NB4 (cell line): ENCODE data around the gene ZCCHC7.
A peak's percentile ranks its signal among the peaks of the same experiment; 100 is the strongest.
"Not testable (repeated sequence)": the region's sequence is repeated elsewhere in the genome, so short reads cannot be mapped to it uniquely, and the experiment has no call there.

ENCODE experiments used
- DNase-seq: peaks from one replicate; pipeline ENCODE4 v3.0.0; 2010; ENCODE audit warnings: low read depth
- H3K4me3 ChIP-seq: one replicate; pipeline ENCODE4 v1.5.1; 2011; ENCODE audit warnings: mild to moderate bottlenecking, low read depth, low read length, moderate library complexity
- MAX ChIP-seq: IDR thresholded peaks from 2 replicates; pipeline ENCODE4 v1.6.1; 2011; ENCODE audit warnings: low read depth, low read length
- MYC ChIP-seq: IDR thresholded peaks from 2 replicates; pipeline ENCODE4 v1.6.1; 2011; ENCODE audit warnings: low read depth, low read length
- POLR2A ChIP-seq: IDR thresholded peaks from 2 replicates; pipeline ENCODE4 v1.6.1; 2011; ENCODE audit warnings: mild to moderate bottlenecking; ENCODE audit not compliant: insufficient read length; ENCODE audit errors: extremely low read depth
- TF ChIP-seq, protein P1 (sequence below): IDR thresholded peaks from one replicate; pipeline ENCODE4 v1.5.1; 2012; ENCODE audit warnings: low read depth, low read length

Gene ZCCHC7

GRCh38 chr9:37119907-37120842, at the start of gene ZCCHC7:
ZCCHC7 (plus strand) TSS chr9:37120574.
- peak; percentile 89 for DNase-seq
- peak; percentile 96 for TF ChIP-seq MYC
- TF ChIP-seq POLR2A, result peak; percentile 62
- TF ChIP-seq, protein P1, sequence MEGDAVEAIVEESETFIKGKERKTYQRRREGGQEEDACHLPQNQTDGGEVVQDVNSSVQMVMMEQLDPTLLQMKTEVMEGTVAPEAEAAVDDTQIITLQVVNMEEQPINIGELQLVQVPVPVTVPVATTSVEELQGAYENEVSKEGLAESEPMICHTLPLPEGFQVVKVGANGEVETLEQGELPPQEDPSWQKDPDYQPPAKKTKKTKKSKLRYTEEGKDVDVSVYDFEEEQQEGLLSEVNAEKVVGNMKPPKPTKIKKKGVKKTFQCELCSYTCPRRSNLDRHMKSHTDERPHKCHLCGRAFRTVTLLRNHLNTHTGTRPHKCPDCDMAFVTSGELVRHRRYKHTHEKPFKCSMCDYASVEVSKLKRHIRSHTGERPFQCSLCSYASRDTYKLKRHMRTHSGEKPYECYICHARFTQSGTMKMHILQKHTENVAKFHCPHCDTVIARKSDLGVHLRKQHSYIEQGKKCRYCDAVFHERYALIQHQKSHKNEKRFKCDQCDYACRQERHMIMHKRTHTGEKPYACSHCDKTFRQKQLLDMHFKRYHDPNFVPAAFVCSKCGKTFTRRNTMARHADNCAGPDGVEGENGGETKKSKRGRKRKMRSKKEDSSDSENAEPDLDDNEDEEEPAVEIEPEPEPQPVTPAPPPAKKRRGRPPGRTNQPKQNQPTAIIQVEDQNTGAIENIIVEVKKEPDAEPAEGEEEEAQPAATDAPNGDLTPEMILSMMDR, result no peak
- TF ChIP-seq MAX, result peak; percentile 99
- H3K4me3 ChIP-seq, result peak within 1 kb of the TSS; percentile 85

DNA sequence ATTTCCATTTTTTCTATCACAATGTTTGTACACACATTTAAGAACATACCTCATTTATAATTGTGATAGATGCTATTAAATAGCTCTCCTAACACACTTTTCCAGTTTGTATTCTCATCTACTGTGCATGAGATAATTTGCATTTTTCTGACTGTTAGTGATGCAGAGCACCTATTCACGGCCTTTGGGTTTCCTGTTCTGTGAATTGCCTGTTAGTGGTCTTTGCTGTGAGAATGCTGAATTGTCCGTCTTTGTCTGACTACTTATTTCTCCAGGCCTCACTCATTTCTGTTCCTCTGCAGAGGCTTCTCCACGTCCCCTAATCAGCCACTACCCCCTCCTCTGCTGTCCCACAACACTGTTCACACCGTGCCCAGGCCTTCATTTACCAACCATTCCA, 45.6 kb upstream of the ZCCHC7 start:
- DNase-seq, H3K4me3 ChIP-seq: not testable (repeated sequence)

GRCh38 chr9:37079370-37080164, 40.8 kb upstream of the ZCCHC7 start:
- H3K4me3 ChIP-seq, result peak overlapping the region; percentile 76
- peak; percentile 90 for DNase-seq
- TF ChIP-seq MAX (peak; percentile 95), MYC (peak; percentile 78), POLR2A (peak; percentile 49)
- TF ChIP-seq, protein P1, result no peak

DNA sequence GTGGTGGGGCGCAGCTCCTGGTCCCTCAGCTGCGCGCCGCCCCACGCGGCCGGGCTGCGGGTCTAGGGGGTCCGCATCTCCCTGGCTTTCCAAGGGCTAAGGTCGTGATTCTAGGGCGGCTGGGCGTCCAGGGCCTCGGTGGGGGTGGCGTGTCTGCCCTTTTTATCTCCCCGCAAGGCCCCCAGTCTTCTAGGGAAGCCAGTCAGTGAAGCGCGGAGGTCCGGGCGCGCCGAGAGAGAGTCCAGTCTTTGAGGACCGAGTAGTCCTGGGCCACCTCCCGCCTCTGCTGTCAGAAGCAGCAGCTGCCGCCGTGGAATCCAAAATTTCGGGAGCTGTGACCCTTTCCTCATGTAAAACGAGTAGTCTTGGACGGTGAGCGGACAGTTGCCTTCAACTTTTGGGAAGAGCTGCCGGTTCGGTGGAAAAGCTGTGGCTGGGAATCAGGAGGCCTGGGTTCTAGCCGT, 40.2 kb upstream of the ZCCHC7 start:
- DNase-seq, result not testable (repeated sequence)
- peak overlapping the region; percentile 76 for H3K4me3 ChIP-seq

DNA sequence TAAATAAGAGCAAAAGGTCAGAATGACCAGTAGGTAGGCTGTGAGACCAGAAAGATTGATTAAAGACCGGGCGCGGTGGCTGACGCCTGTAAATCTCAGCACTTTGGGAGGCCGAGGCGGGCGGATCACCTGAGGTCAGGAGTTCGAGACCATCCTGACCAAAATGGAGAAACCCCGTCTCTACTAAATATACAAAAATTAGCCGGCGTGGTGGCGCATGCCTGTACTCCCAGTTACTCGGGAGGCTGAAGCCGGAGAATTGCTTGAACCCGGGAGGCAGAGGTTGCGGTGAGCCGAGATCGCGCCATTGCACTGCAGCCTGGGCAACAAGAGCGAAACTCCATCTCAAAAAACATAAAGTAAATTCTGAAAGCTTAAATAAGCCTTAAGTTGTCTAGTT, 38.9 kb upstream of the ZCCHC7 start:
- peak overlapping the region; percentile 76 for H3K4me3 ChIP-seq
- not testable (repeated sequence) for DNase-seq

DNA sequence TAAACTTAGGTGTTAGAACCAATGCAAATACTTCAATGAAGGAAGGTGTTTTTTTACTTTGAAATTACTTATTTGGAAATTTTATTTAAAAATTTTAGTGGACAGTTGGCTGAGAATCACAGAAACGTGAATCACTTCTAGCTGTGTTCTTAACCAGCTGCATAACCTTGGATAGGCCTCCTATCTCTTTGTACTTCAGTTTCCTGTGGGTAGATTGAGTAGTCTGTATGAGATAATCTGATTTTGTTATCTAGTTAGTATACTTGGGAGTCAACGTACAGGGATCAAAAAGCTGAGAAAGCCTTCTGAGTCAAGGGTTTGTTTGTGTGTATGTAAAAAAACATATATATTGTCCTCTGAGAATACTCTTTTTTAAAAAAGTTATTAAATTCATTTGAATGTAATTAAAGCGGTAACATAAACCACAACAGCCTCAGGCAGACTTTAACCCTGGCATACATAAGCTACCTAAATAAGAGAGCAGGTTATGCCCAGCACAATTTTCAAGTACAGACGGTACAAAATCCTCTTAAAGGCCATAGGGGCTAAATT, 38.1 kb upstream of the ZCCHC7 start:
- TF ChIP-seq, protein P1, result no peak
- TF ChIP-seq MYC (no peak), MAX (no peak), POLR2A (no peak)
- H3K4me3 ChIP-seq, result peak overlapping the region; percentile 11
- DNase-seq, result no peak

- no peak for TF ChIP-seq MAX
- TF ChIP-seq POLR2A, result no peak
- TF ChIP-seq, protein P1, result no peak
- no peak for TF ChIP-seq MYC
- no peak overlapping the region for H3K4me3 ChIP-seq
- no peak for DNase-seq
These were observed 36.7 kb upstream of the ZCCHC7 start for GRCh38 chr9:37083654-37084053.
